Measurements from ENCODE around the gene CACNA2D4. TPM values are rescaled to one million over a fixed set of nuclear protein-coding genes. Genes with fewer than 3 reads are reported as not detected.

CACNA2D4 gene
- total RNA-seq, 1 donor from 2014 or later, result 0.30 TPM

DNA sequence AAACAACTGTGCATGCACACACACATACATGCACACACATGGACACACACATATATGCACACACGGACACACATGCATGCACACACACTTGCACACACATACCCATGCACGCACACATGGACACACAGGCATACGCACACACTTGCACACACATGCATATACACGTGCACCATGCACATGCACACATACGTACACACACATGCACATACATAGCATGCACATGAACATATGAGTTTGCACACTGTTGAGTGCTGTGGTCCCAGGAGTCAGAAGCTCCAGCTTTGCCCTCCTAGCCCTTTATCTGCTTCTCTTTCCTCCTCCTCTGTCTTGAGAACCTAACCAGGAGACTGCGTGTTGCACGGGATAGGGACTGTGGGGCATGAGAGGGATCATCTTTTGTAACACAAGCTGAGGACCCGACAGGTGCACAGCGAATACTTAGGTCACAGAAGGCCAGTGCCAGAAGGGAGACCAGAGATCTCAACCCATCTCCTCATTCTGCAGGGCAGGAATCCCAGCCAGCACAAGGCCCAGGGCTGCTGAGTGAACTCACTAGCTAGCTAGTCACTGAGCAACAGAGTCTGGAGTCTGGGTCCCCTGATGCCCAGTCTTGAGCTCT, 101.6 kb downstream of the CACNA2D4 start:
- no peak overlapping the region for H3K27ac Mint-ChIP-seq (ENCODE audit: unreplicated experiment)
- H3K4me1 Mint-ChIP-seq (ENCODE audit: low read depth), result peaks cover 18% of the 10 kb centered on the region
- H3K27me3 Mint-ChIP-seq (ENCODE audit: low read depth), result peaks cover 40% of the 10 kb centered on the region
- no peak for DNase-seq (ENCODE audit: low spot score)
- TF ChIP-seq, protein P1, sequence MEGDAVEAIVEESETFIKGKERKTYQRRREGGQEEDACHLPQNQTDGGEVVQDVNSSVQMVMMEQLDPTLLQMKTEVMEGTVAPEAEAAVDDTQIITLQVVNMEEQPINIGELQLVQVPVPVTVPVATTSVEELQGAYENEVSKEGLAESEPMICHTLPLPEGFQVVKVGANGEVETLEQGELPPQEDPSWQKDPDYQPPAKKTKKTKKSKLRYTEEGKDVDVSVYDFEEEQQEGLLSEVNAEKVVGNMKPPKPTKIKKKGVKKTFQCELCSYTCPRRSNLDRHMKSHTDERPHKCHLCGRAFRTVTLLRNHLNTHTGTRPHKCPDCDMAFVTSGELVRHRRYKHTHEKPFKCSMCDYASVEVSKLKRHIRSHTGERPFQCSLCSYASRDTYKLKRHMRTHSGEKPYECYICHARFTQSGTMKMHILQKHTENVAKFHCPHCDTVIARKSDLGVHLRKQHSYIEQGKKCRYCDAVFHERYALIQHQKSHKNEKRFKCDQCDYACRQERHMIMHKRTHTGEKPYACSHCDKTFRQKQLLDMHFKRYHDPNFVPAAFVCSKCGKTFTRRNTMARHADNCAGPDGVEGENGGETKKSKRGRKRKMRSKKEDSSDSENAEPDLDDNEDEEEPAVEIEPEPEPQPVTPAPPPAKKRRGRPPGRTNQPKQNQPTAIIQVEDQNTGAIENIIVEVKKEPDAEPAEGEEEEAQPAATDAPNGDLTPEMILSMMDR (IDR thresholded peaks at IDR 0.05), result no peak
- H3K36me3 Mint-ChIP-seq (ENCODE audit: low read depth), result no peaks in the 10 kb centered on the region
- H3K9me3 Mint-ChIP-seq (ENCODE audit: low read depth), result no peaks in the 10 kb centered on the region
- H3K4me3 Mint-ChIP-seq (ENCODE audit: unreplicated experiment), result no peak overlapping the region

DNA sequence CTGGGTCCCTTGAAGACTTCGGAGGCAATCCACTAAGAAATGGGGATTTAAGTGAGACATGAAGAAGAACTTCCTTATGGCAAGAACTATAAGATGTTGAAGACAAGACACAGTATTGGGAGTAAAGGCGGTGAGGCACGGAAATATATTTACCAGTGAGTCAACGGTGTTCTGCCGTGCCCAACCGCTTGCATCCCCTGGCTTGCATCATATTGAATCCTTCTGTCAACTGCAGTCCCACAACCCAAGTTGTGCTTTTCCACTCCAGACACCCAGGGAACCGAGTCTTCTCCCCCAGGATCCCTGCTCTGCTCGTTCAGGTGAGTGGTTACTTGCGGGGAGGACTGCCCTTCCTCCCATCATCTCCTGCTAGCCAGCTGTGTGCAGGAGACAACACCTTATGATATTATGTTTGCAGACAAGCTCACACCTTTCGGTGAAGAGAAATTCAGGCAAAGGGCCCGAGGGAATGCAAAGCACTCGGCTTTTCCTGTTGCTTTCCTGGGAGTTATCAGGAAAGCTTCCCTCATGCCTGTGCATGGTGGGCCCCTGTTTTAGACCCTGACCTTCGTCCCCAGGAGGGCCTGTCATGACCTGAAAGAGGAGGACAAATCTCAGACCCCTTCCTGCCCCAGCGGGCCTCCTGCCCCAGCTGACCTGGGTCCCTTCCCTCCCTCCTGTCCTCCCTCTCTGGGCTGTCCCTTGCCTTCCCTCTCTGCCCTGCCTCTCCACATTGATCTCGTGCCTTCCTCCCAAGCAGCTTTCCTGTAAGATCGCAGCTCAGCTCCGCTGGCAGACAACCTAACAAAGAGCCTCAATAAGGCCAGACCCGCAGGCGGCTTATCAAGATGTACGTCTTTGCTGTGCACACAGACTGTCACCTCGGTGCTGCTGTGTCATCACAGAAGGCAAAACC, 102.4 kb downstream of the CACNA2D4 start:
- H3K27me3 Mint-ChIP-seq (ENCODE audit: low read depth), result peaks cover 35% of the 10 kb centered on the region
- no peaks in the 10 kb centered on the region for H3K9me3 Mint-ChIP-seq (ENCODE audit: low read depth)
- H3K4me3 Mint-ChIP-seq (ENCODE audit: unreplicated experiment), result no peak overlapping the region
- TF ChIP-seq, protein P1 (IDR thresholded peaks at IDR 0.05), result no peak
- DNase-seq (ENCODE audit: low spot score), result no peak
- H3K36me3 Mint-ChIP-seq (ENCODE audit: low read depth), result no peaks in the 10 kb centered on the region
- H3K4me1 Mint-ChIP-seq (ENCODE audit: low read depth), result peaks cover 25% of the 10 kb centered on the region
- H3K27ac Mint-ChIP-seq (ENCODE audit: unreplicated experiment), result no peak overlapping the region

DNA sequence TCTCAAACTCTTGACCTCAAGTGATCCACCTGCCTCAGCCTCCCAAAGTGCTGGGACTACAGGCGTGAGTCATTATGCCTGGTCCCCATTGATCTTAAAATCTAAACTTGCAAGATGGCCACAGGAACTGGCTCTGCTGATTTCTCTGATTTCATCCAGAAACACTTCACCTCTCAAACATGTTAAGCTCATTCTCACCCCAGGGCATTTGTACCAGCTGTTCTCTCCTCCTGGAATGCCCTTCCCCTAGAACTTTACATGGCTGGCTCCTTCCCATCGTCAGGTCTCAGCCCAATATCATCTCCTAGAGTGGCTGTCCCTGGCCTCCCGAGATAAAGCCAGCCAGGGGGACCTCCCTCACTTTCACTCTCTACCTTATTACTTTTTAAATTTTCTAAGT, 103.3 kb downstream of the CACNA2D4 start:
- no peak overlapping the region for H3K4me3 Mint-ChIP-seq (ENCODE audit: unreplicated experiment)
- DNase-seq (ENCODE audit: low spot score), result no peak
- TF ChIP-seq, protein P1 (IDR thresholded peaks at IDR 0.05), result no peak
- peaks cover 26% of the 10 kb centered on the region for H3K4me1 Mint-ChIP-seq (ENCODE audit: low read depth)
- H3K27me3 Mint-ChIP-seq (ENCODE audit: low read depth), result peaks cover 25% of the 10 kb centered on the region
- H3K36me3 Mint-ChIP-seq (ENCODE audit: low read depth), result no peaks in the 10 kb centered on the region
- no peak overlapping the region for H3K27ac Mint-ChIP-seq (ENCODE audit: unreplicated experiment)
- H3K9me3 Mint-ChIP-seq (ENCODE audit: low read depth), result no peaks in the 10 kb centered on the region

DNA sequence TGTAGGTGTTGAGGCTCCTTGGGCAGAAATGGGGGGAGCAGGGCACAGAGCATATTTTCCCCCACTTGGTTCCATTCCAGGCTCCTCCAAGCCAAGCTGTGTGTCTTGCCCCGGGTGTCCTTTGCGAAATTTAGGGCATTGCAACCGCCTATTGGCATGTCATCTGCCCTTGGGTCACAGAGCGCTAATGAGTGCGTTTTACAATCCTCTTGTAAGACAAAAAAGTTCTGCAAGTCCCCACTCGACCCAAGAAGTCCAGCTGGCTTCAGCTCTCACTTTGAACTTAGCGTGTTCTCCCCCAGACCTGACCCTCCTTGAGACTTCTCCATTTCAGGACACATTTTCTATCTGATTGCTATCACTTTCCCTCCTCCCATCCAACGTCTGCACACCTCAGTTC, 104.2 kb downstream of the CACNA2D4 start:
- Mint-ChIP-seq H3K27me3 (ENCODE audit: low read depth) (peaks cover 18% of the 10 kb centered on the region), H3K4me3 (ENCODE audit: unreplicated experiment) (no peak overlapping the region), H3K9me3 (ENCODE audit: low read depth) (no peaks in the 10 kb centered on the region), H3K27ac (ENCODE audit: unreplicated experiment) (no peak overlapping the region), H3K36me3 (ENCODE audit: low read depth) (no peaks in the 10 kb centered on the region), H3K4me1 (ENCODE audit: low read depth) (peaks cover 32% of the 10 kb centered on the region)
- DNase-seq (ENCODE audit: low spot score), result no peak
- TF ChIP-seq, protein P1 (IDR thresholded peaks at IDR 0.05), result no peak

DNA sequence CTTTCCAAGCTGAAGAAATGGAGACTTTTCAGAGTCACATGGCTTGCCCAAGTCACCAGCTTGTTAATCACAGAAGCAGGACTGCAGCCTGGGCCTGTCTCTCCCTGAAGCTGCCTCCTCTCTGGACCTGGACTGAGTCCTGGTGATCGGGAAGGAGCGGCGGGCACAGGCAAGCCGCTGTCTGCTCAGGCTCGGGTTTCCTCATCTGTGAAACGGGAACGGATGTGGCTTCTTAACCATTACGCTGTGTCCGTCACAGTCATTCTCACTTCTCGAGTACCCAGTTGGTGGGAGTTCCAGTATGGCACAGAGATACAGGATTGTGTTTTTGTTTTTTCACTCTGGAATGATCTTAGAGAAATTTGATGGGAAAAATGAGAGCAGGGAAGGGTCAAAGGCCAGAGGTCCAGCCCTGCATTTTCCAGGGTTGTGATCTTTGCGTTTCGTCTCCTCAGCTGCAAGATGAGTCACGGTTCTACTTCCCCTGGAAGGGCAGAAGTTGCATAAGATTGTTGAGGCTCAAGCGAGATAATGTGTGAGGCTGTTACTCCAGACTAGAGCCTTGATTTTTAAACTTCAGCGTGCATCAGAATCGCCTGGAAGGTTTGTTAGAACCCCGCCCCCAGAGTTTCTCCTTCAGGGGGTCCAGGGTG, 105.7 kb downstream of the CACNA2D4 start:
- no peak for DNase-seq (ENCODE audit: low spot score)
- Mint-ChIP-seq H3K9me3 (ENCODE audit: low read depth) (no peaks in the 10 kb centered on the region), H3K36me3 (ENCODE audit: low read depth) (no peaks in the 10 kb centered on the region), H3K27me3 (ENCODE audit: low read depth) (peaks cover 14% of the 10 kb centered on the region), H3K27ac (ENCODE audit: unreplicated experiment) (peak overlapping the region; percentile 24), H3K4me1 (ENCODE audit: low read depth) (peaks cover 32% of the 10 kb centered on the region), H3K4me3 (ENCODE audit: unreplicated experiment) (no peak overlapping the region)
- TF ChIP-seq, protein P1 (IDR thresholded peaks at IDR 0.05), result no peak
